Measurements from ENCODE around the gene FOXO1. TPM values are rescaled to one million over a fixed set of nuclear protein-coding genes. Genes with fewer than 3 reads are reported as not detected.

Gene FOXO1
- total and polyA plus RNA-seq, 2 of the 13 experiments (the other 11 are each of a cell fraction or from before 2014, with no cell fraction given): 8.1 to 13.1 TPM

- H4K20me1 ChIP-seq (ENCODE audit: insufficient read depth, low read length): peaks cover 82% of the 10 kb centered on the region
- ATAC-seq: no peak
- peaks cover 0 to 5% of the 10 kb centered on the region in 2 experiments; a peak in 1 of 5 replicates for H3K36me3 ChIP-seq (replicated peaks in 1 of 2; ENCODE audit: control insufficient read depth in 1 of 2, insufficient read depth in 2 of 2, low read length in 2 of 2)
- H3K4me2 ChIP-seq (ENCODE audit: low read depth, low read length): no peak overlapping the region
- no peaks in the 10 kb centered on the region for H3K9me3 ChIP-seq (ENCODE audit: low read length)
- H3K79me2 ChIP-seq (ENCODE audit: insufficient read depth, low read length): peaks cover 100% of the 10 kb centered on the region
- H3K9ac ChIP-seq (ENCODE audit: insufficient read depth, low read depth, low read length): no peak overlapping the region
- no peak overlapping the region for H2AFZ ChIP-seq (ENCODE audit: low read length)
- no peak overlapping the region for H3K27ac ChIP-seq (ENCODE audit: extremely low read length, insufficient read depth, low read length)
- H3K4me3 ChIP-seq (replicated peaks in 1 of 3; ENCODE audit: insufficient read depth in 1 of 3, low read depth in 2 of 3, low read length in 3 of 3): no peak overlapping the region
- DNase-seq (ENCODE audit: low spot score): no peak
- peaks cover 84% of the 10 kb centered on the region for H3K4me1 ChIP-seq (ENCODE audit: insufficient read depth, low read length)
- intact Hi-C loops (cut with micrococcal nuclease; ENCODE audit: unreplicated experiment) (no loop called here), in situ Hi-C loops (cut with HindIII; ENCODE audit: extremely low pct_ligation_motif_present, low pct_unique_long_range_greater_than_20kb) (no loop called here)
- BruUV-seq (replicated peaks): no TSS peak
- no peak for FAIRE-seq
- H3K27me3 ChIP-seq (ENCODE audit: control insufficient read depth in 1 of 2, insufficient read depth in 2 of 2, low read length in 2 of 2): no peaks in the 10 kb centered on the region
- TF ChIP-seq, protein P1, sequence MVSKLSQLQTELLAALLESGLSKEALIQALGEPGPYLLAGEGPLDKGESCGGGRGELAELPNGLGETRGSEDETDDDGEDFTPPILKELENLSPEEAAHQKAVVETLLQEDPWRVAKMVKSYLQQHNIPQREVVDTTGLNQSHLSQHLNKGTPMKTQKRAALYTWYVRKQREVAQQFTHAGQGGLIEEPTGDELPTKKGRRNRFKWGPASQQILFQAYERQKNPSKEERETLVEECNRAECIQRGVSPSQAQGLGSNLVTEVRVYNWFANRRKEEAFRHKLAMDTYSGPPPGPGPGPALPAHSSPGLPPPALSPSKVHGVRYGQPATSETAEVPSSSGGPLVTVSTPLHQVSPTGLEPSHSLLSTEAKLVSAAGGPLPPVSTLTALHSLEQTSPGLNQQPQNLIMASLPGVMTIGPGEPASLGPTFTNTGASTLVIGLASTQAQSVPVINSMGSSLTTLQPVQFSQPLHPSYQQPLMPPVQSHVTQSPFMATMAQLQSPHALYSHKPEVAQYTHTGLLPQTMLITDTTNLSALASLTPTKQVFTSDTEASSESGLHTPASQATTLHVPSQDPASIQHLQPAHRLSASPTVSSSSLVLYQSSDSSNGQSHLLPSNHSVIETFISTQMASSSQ (IDR thresholded peaks at IDR 0.05; ENCODE audit: low read depth): no peak
- TF ChIP-seq, protein P1 (CRISPR knock-in tag; IDR thresholded peaks at IDR 0.05; ENCODE audit: borderline replicate concordance): no peak
- TF ChIP-seq FIP1L1 (IDR thresholded peaks at IDR 0.05; ENCODE audit: borderline replicate concordance, insufficient read depth, low read depth, low read length) (no peak), KLF13 (CRISPR knock-in tag; IDR thresholded peaks at IDR 0.05) (no peak), NFIC (IDR thresholded peaks at IDR 0.05; ENCODE audit: low read length) (no peak), KLF16 (CRISPR knock-in tag; IDR thresholded peaks at IDR 0.05) (no peak), ASH2L (IDR thresholded peaks at IDR 0.05; ENCODE audit: insufficient read length, low read depth, low read length) (no peak), REST (IDR thresholded peaks at IDR 0.05; ENCODE audit: borderline replicate concordance in 1 of 2, low read depth in 1 of 2, low read length in 2 of 2) (no peak), NCOA2 (CRISPR knock-in tag; IDR thresholded peaks at IDR 0.05) (no peak), ZNF816 (CRISPR knock-in tag; IDR thresholded peaks at IDR 0.05; ENCODE audit: borderline replicate concordance) (no peak), ZSCAN9 (CRISPR knock-in tag; IDR thresholded peaks at IDR 0.05; ENCODE audit: borderline replicate concordance) (no peak), ZNF513 (CRISPR knock-in tag; conservative IDR thresholded peaks at IDR 0.05) (no peak)
- TF ChIP-seq, protein P2, sequence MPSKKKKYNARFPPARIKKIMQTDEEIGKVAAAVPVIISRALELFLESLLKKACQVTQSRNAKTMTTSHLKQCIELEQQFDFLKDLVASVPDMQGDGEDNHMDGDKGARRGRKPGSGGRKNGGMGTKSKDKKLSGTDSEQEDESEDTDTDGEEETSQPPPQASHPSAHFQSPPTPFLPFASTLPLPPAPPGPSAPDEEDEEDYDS (CRISPR knock-in tag; IDR thresholded peaks at IDR 0.05): no peak
- ChIA-PET POLR2A (no interaction called here), CTCF (ENCODE audit: low intra/inter-chr PET ratio, low total read pairs) (no interaction called here)
- WGBS (ENCODE audit: low lambda C conversion rate): 100% methylated on average over 1 of the region's 1 CpG
These were observed 74.4 kb downstream of the FOXO1 start for GRCh38 chr13:40592035-40592434.
